Endothelial cell of umbilical vein (primary cell): ENCODE measurements around the gene ZFX. TPM values are rescaled to one million over a fixed set of nuclear protein-coding genes. Genes with fewer than 3 reads are reported as not detected.

Experiments
- BruUV-seq: library from RNA; stranded (reverse); fragments of 400-500 nt; replicated peaks from 2 replicates; lab custom pipeline; 2021; lab: Mats Ljungman, UMichigan
- CTCF ChIA-PET: fragments of 300-600, 350-600 bp; sonication (Branson Sonifier 250); formaldehyde crosslinking; loops from one replicate; lab custom pipeline; 2021; ENCODE audit warnings: antibody characterized with exemption, inconsistent platforms; lab: Charles Lee
- POLR2A ChIA-PET: fragments of 300-600, 350-600 bp; sonication (Branson Sonifier 250); formaldehyde crosslinking; loops from one replicate; lab custom pipeline; 2021; ENCODE audit warnings: antibody characterized with exemption, inconsistent platforms; lab: Charles Lee
- DNase-seq: peaks from one replicate; pipeline ENCODE4 v3.0.0-alpha.2; 2011; ENCODE audit warnings: low read depth, low spot score
- FAIRE-seq: peaks from 2 replicates; lab custom pipeline; 2011; peaks lifted over from hg19 to GRCh38; lab: Jason Lieb, UNC
- H2AFZ ChIP-seq: 2 replicates; pipeline ENCODE4 v1.6.0; 2012; ENCODE audit warnings: low read depth, low read length, control low read depth, inconsistent platforms
- H3K27ac ChIP-seq: 2 replicates; pipeline ENCODE4 v1.5.1; 2011; ENCODE audit warnings: low read depth, mild to moderate bottlenecking, control low read depth, low read length, moderate library complexity; ENCODE audit not compliant: insufficient read depth
- H3K27me3 ChIP-seq, 2 experiments: 2 replicates each; pipeline versions ENCODE4 v1.6.0 to v1.6.1; 2011; ENCODE audit warnings: low read length in 2 of 2, mixed read lengths in 1 of 2; ENCODE audit not compliant: control insufficient read depth in 2 of 2, insufficient read depth in 2 of 2
- H3K36me3 ChIP-seq, 2 experiments: 2 replicates in 1 of 2; 3 replicates in 1 of 2; pipeline ENCODE4 v1.5.1; 2011; ENCODE audit warnings: low read length in 2 of 2, mild to moderate bottlenecking in 1 of 2, moderate library complexity in 1 of 2; ENCODE audit not compliant: control insufficient read depth in 2 of 2, insufficient read depth in 2 of 2; ENCODE audit errors: extremely low read depth in 1 of 2
- H3K4me1 ChIP-seq: 3 replicates; pipeline ENCODE4 v1.5.1; 2011; ENCODE audit warnings: mild to moderate bottlenecking, low read length; ENCODE audit not compliant: control insufficient read depth, insufficient read depth; ENCODE audit errors: extremely low read depth
- H3K4me2 ChIP-seq: 2 replicates; pipeline ENCODE4 v1.6.1; 2011; ENCODE audit warnings: low read length, control low read depth, mixed read lengths; ENCODE audit not compliant: insufficient read depth
- H3K4me3 ChIP-seq, 3 experiments: fragments of 200-600 bp in 1 of 3; sonication (generic), shearing (Covaris generic) in 1 of 3; replicated peaks in 1 of 3; 2 replicates each; pipeline ENCODE4 v1.5.1; 2011 to 2016; ENCODE audit warnings: control low read depth in 3 of 3, low read length in 3 of 3, mild to moderate bottlenecking in 2 of 3, inconsistent platforms in 1 of 3, low read depth in 1 of 3, moderate library complexity in 1 of 3; ENCODE audit not compliant: insufficient read depth in 1 of 3
- H3K79me2 ChIP-seq: 2 replicates; pipeline ENCODE4 v1.6.0; 2012; ENCODE audit warnings: low read length, inconsistent platforms; ENCODE audit not compliant: control insufficient read depth, insufficient read depth
- H3K9ac ChIP-seq: replicated peaks from 2 replicates; pipeline ENCODE3; 2011; ENCODE audit warnings: low read length, control low read depth; ENCODE audit not compliant: insufficient read depth; ENCODE audit errors: extremely low read depth
- H3K9me1 ChIP-seq: replicated peaks from 3 replicates; pipeline ENCODE4 v1.6.0; 2011; ENCODE audit warnings: mild to moderate bottlenecking, low read length; ENCODE audit not compliant: control insufficient read depth, insufficient read depth; ENCODE audit errors: extremely low read depth
- H3K9me3 ChIP-seq: replicated peaks from 2 replicates; pipeline ENCODE4 v1.5.1; 2012; ENCODE audit warnings: low read length, inconsistent platforms; ENCODE audit not compliant: control insufficient read depth, insufficient read depth
- H4K20me1 ChIP-seq: replicated peaks from 2 replicates; pipeline ENCODE3; 2011; ENCODE audit warnings: mild to moderate bottlenecking, low read length; ENCODE audit not compliant: control insufficient read depth, insufficient read depth; ENCODE audit errors: extremely low read depth
- EZH2 ChIP-seq: IDR thresholded peaks from 2 replicates; pipeline ENCODE4 v1.6.1; 2012; ENCODE audit warnings: borderline replicate concordance, low read depth, mild to moderate bottlenecking, moderate library complexity, low read length, inconsistent platforms; ENCODE audit not compliant: severe bottlenecking
- FOS ChIP-seq: IDR thresholded peaks from 2 replicates; pipeline ENCODE4 v1.6.1; 2011; ENCODE audit warnings: mild to moderate bottlenecking, low read length, moderate library complexity, borderline replicate concordance; ENCODE audit not compliant: insufficient read depth
- GATA2 ChIP-seq: IDR thresholded peaks from 2 replicates; pipeline ENCODE4 v1.7.0; 2011; ENCODE audit warnings: low read depth, mild to moderate bottlenecking, moderate library complexity, mixed read lengths, low read length; ENCODE audit not compliant: insufficient read length, insufficient read depth
- JUN ChIP-seq: IDR thresholded peaks from 2 replicates; pipeline ENCODE4 v1.6.1; 2011; ENCODE audit warnings: borderline replicate concordance, low read depth; ENCODE audit not compliant: insufficient read length, insufficient read depth
- MYC ChIP-seq: IDR thresholded peaks from one replicate; pipeline ENCODE4 v1.6.1; 2011; ENCODE audit warnings: mild to moderate bottlenecking, low read depth, low read length
- POLR2A ChIP-seq: IDR thresholded peaks from 2 replicates; pipeline ENCODE4 v1.6.1; 2012; ENCODE audit warnings: low read depth, mild to moderate bottlenecking, control low read depth, low read length
- POLR2AphosphoS5 ChIP-seq: IDR thresholded peaks from 2 replicates; pipeline ENCODE4 v1.6.1; 2012; ENCODE audit warnings: low read depth, mild to moderate bottlenecking, control low read depth, low read length, moderate library complexity; ENCODE audit not compliant: insufficient read depth
- dilution Hi-C: fragments of 300-500 bp; cut with MboI; formaldehyde crosslinking; loops from one replicate; pipeline ENCODE4 v1.15.0; 2019; ENCODE audit warnings: low sequenced_read_pairs; ENCODE audit not compliant: extremely low pct_ligation_motif_present
- intact Hi-C: fragments of 100-400 bp; cut with micrococcal nuclease; formaldehyde crosslinking; loops from one replicate; pipeline ENCODE4 v1.10.0; 2022
- polyA plus RNA-seq, 4 experiments: library from polyadenylated mRNA; depleted of rRNA in 3 of 4; stranded (reverse) in 3 of 4; unstranded in 1 of 4; fragments of >200 nt; gene quantifications; 2 replicates each; pipeline versions ENCODE4 v1.2.1 to v1.2.3, GENCODE V29; 2011 to 2012; ENCODE audit warnings: missing spikeins in 1 of 4
- total RNA-seq: library from RNA; stranded (reverse); gene quantifications from 2 replicates; pipeline ENCODE4 v1.2.3, GENCODE V29; 2021
- TF ChIP-seq, protein P1 (sequence below): IDR thresholded peaks from 2 replicates; pipeline ENCODE4 v1.6.1; 2011; ENCODE audit not compliant: insufficient read depth, insufficient read length
- TF ChIP-seq, protein P2 (sequence below), 2 donors: IDR thresholded peaks; 1 replicate in 1 of 2; 2 replicates in 1 of 2; pipeline ENCODE4 v1.5.1; 2011; ENCODE audit warnings: low read length in 2 of 2, mild to moderate bottlenecking in 2 of 2, moderate library complexity in 2 of 2, control low read depth in 1 of 2, inconsistent platforms in 1 of 2, low read depth in 1 of 2; ENCODE audit not compliant: insufficient read depth in 1 of 2; ENCODE audit errors: extremely low read depth in 1 of 2

Gene ZFX
- total and polyA plus RNA-seq, 2 donors (not counting 3 experiments of a cell fraction or from before 2014, with no cell fraction given): 11.4 to 34.1 TPM

DNA sequence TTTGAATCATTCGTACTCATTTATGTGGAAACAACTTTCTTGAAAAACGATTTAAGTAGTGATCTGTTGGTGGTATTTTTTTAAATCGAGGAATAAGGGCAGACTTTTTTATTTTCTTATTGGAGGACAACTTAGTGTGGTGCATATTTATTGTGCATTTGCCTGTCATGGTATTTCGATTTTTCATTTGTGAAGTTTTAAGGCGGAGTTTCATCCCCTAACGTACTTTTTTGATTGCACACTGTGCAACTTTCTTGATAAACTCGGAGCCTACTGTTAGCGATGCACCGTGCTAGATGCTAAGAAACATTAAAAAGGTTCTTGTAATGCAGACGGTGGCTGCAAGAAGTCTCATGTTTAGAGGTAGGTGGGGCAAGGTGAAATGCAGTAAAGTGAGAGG is 1.4 kb downstream of the ZFX start:
- Histone ChIP-seq H3K9me1 (no peaks in the 10 kb centered on the region), H3K79me2 (peaks cover 56% of the 10 kb centered on the region), H3K4me3 (peak overlapping the region; percentile 68 to 90 (median 79)), H3K9ac (peak overlapping the region; percentile 87), H3K27me3 (no peaks in the 10 kb centered on the region), H2AFZ (no peak overlapping the region), H3K27ac (peak overlapping the region; percentile 86), H3K36me3 (no peaks in the 10 kb centered on the region), H3K4me2 (peak overlapping the region; percentile 83), H3K9me3 (no peaks in the 10 kb centered on the region), H3K4me1 (peaks cover 47% of the 10 kb centered on the region), H4K20me1 (peaks cover 2% of the 10 kb centered on the region)
- FAIRE-seq (no peak), DNase-seq (no peak)
- ChIA-PET CTCF (no interaction called here), POLR2A (no interaction called here)
- TF ChIP-seq MYC (no peak), POLR2A (no peak), EZH2 (no peak), POLR2AphosphoS5 (no peak), JUN (no peak), GATA2 (no peak), FOS (no peak)
- TF ChIP-seq, protein P1, sequence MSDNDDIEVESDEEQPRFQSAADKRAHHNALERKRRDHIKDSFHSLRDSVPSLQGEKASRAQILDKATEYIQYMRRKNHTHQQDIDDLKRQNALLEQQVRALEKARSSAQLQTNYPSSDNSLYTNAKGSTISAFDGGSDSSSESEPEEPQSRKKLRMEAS: no peak
- TF ChIP-seq, protein P2, sequence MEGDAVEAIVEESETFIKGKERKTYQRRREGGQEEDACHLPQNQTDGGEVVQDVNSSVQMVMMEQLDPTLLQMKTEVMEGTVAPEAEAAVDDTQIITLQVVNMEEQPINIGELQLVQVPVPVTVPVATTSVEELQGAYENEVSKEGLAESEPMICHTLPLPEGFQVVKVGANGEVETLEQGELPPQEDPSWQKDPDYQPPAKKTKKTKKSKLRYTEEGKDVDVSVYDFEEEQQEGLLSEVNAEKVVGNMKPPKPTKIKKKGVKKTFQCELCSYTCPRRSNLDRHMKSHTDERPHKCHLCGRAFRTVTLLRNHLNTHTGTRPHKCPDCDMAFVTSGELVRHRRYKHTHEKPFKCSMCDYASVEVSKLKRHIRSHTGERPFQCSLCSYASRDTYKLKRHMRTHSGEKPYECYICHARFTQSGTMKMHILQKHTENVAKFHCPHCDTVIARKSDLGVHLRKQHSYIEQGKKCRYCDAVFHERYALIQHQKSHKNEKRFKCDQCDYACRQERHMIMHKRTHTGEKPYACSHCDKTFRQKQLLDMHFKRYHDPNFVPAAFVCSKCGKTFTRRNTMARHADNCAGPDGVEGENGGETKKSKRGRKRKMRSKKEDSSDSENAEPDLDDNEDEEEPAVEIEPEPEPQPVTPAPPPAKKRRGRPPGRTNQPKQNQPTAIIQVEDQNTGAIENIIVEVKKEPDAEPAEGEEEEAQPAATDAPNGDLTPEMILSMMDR (IDR thresholded peaks at IDR 0.05; ENCODE audit: extremely low read depth in 1 of 2, insufficient read depth in 1 of 2, low read depth in 1 of 2, low read length in 2 of 2): no peak
- intact Hi-C loops (loop anchor here (10.0 kb wide), 1 partner anchor 246 kb away; the partner anchor contains the start of genes APOO and CXorf58), dilution Hi-C loops (no loop called here)
- TSS peak; percentile 26 for BruUV-seq
